NT2/D1 (cell line): Measurements from ENCODE around the gene RBBP8NL.

ENCODE experiments used
- SUZ12 ChIP-seq: IDR thresholded peaks from 2 replicates; pipeline ENCODE4 v1.6.1; 2011; ENCODE audit not compliant: insufficient read length, insufficient read depth; ENCODE audit errors: extremely low read depth
- YY1 ChIP-seq: IDR thresholded peaks from 2 replicates; pipeline ENCODE4 v1.6.1; 2011; ENCODE audit not compliant: insufficient read length, insufficient read depth
- ZNF274 ChIP-seq: IDR thresholded peaks from 2 replicates; pipeline ENCODE4 v1.6.1; 2011; ENCODE audit warnings: mild to moderate bottlenecking, low read depth, low read length

GRCh38 chr20:62409931-62410745 lies 17.2 kb downstream of the RBBP8NL start:
- TF ChIP-seq ZNF274 (no peak), YY1 (no peak), SUZ12 (no peak)
